Endometrial microvascular endothelial cells (primary cell): ENCODE measurements around the gene COLQ. TPM values are rescaled to one million over a fixed set of nuclear protein-coding genes. Genes with fewer than 3 reads are reported as not detected.
"Not testable (repeated sequence)": the region's sequence is repeated elsewhere in the genome, so short reads cannot be mapped to it uniquely, and the experiment has no call there.

Source experiments
- in situ Hi-C: cut with HindIII; loops from 2 replicates; pipeline ENCODE4 v1.10.0; 2017; ENCODE audit warnings: low sequenced_read_pairs, low pct_unique_long_range_greater_than_20kb; ENCODE audit errors: inconsistent ontology term
- total RNA-seq: library from RNA; depleted of rRNA; stranded (reverse); fragments of >200 nt; gene quantifications from one replicate; pipeline ENCODE4 v1.2.3, GENCODE V29; 2015; ENCODE audit errors: inconsistent ontology term

The COLQ gene
- total RNA-seq, 1 donor from 2014 or later, result not detected

GRCh38 chr3:15449489-15450224 lies 71.8 kb downstream of the COLQ start:
- in situ Hi-C loops, result no loop called here

- in situ Hi-C loops, result no loop called here
Observed at GRCh38 chr3:15443826-15444524, 77.5 kb downstream of the COLQ start.

GRCh38 chr3:15440891-15441290 lies 80.6 kb downstream of the COLQ start:
- in situ Hi-C loops, result no loop called here

- in situ Hi-C loops, result no loop called here
Observed at GRCh38 chr3:15439476-15439875, 82.0 kb downstream of the COLQ start.

- in situ Hi-C loops, result no loop called here
Observed at GRCh38 chr3:15438983-15439382, 82.5 kb downstream of the COLQ start.

GRCh38 chr3:15436246-15436645 lies 85.3 kb downstream of the COLQ start:
- in situ Hi-C loops, result no loop called here

- in situ Hi-C loops, result no loop called here
Observed at GRCh38 chr3:15434756-15435155, 86.8 kb downstream of the COLQ start.

- in situ Hi-C loops, result no loop called here
Observed at GRCh38 chr3:15433531-15433930, 88.0 kb downstream of the COLQ start.

- in situ Hi-C loops, result no loop called here
Observed at GRCh38 chr3:15431256-15431837, 90.2 kb downstream of the COLQ start.

GRCh38 chr3:15430624-15431023 lies 90.9 kb downstream of the COLQ start:
- in situ Hi-C loops, result no loop called here

GRCh38 chr3:15429080-15429479 lies 92.4 kb downstream of the COLQ start:
- in situ Hi-C loops, result no loop called here

GRCh38 chr3:15428539-15428938 lies 93.0 kb downstream of the COLQ start:
- in situ Hi-C loops, result no loop called here

- in situ Hi-C loops, result no loop called here
Observed at GRCh38 chr3:15427981-15428380, 93.5 kb downstream of the COLQ start.

GRCh38 chr3:15427182-15427880 lies 94.2 kb downstream of the COLQ start, which contains the start of the genes EAF1 and METTL6:
TSS of gene EAF1 (plus strand) at chr3:15427598. CDS start at chr3:15427780, 182 bp downstream.
TSS of gene METTL6 (minus strand) at chr3:15427544. CDS start at chr3:15426511, 1,033 bp downstream.
- in situ Hi-C loops, result no loop called here

GRCh38 chr3:15426579-15427118 lies 94.9 kb downstream of the COLQ start:
- in situ Hi-C loops, result no loop called here

- in situ Hi-C loops, result no loop called here
Observed at GRCh38 chr3:15420871-15421270, 100.6 kb downstream of the COLQ start.

- in situ Hi-C loops, result not testable (repeated sequence)
Observed at GRCh38 chr3:15410966-15411365, 110.5 kb downstream of the COLQ start.

GRCh38 chr3:15409774-15410173 lies 111.7 kb downstream of the COLQ start:
- in situ Hi-C loops, result no loop called here

- in situ Hi-C loops, result no loop called here
Observed at GRCh38 chr3:15409239-15409638, 112.3 kb downstream of the COLQ start.
